NCI-H146 treated with DMSO at 0.1 percent for 48 hours (cell line): ENCODE results near the gene ARHGEF38.
A peak's percentile ranks its signal among the peaks of the same experiment; 100 is the strongest.
"Not testable (repeated sequence)": the region's sequence is repeated elsewhere in the genome, so short reads cannot be mapped to it uniquely, and the experiment has no call there.

Experiments
- DNase-seq: peaks from one replicate; lab custom pipeline; 2025; ENCODE audit not compliant: unreplicated experiment; lab: John Stamatoyannopoulos, UW

ARHGEF38 gene

GRCh38 chr4:105650190-105650589 lies 97.8 kb downstream of the ARHGEF38 start:
- no peak for DNase-seq

DNA sequence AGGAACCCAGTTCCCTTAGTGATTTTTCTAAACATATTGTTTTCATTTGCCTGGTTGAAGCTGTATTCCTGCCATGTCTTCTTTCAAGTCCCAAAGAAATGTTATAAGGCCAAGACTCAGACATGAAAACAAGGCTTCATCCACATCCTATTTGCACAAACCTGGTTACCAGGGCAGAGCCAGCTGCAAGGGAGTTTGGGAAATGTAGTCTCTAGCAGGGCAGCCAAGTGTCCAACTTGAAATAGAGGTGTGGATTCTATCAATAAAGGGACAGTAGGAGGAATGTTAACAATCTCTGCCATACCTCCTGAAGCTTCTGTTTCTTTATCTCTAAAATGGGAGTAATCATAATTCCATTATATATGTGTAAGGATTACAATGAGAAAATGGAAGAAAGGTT lies 99.5 kb downstream of the ARHGEF38 start:
- DNase-seq: no peak

DNA sequence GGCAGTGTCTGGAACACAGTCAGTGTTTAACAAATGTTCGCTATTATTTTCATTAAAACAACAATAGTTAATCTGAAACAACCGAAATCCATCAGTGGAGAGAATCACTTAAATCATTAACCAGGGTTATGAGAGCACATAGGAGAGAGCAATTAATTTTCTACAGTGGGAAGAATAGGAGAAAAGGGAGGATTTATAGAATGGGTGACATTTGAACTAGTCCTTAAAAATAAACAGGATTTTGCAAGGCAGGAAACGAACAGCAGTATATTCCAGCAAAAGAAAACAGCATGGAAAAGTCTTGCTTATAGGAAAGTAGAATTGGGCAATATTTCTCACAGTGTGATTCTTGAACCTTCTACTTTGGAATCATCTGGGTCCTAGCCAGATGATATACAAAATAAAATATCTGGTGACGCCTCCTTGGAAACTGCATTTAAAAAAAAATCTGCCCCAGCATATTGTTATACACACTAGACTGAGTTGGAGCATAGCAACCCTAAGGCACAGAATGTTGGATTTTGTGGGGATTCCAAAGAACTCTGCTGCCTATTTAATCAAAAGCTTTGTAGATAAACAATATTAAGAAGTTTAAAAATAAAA lies 100.0 kb downstream of the ARHGEF38 start:
- no peak for DNase-seq

- no peak for DNase-seq
These were observed 104.8 kb downstream of the ARHGEF38 start for GRCh38 chr4:105657117-105657765.

GRCh38 chr4:105659190-105659589 lies 106.8 kb downstream of the ARHGEF38 start:
- DNase-seq: no peak

DNA sequence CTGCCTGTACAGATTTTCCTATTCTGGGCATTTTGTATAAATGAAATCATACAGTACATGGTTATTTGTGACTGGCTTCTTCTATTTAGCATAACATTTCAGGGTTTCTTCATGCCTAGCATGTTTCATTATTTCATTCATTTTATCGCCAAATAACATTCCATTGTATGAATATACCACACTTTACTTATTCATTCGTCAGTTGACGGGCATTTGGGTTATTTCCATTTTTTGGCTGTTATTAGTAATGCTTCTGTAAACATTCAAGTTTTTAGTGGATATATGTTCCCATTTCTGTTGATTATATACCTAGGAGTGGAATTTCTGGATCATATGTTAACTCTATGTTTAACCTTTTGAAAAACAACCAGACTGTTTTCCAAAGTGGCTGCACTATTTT lies 108.6 kb downstream of the ARHGEF38 start:
- no peak for DNase-seq

DNA sequence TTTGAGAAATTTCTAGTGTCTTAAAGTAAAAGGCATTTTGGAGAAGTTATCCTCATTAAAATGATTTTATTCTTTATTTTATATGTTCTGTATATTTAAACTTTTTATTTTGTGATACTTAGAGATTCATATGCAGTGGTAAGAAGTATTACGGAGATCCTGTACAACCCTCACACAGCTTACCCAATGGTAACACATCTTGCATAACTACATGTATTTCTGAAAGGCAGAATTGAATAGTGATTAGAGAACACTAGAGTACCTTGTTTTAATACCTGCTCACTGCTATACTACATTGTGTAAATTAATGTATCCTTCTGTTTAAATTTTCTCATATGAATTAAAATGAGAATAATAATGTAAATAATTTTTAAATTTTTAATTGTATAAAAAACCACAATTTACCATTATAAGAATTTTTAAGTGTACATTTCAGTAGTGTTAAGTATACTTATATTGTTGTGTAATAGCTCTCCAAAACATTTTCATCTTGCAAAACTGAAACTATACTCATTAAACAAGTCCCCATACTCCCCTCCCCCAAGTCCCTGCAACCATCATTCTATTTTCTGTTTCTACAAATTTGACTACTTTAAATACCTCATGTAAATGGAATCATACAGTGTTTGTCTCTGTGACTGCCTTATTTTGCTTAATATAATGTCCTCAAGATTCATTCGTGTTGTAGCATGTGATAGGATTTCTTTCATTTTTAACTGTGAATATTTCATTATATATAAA lies 110.7 kb downstream of the ARHGEF38 start:
- DNase-seq: no peak

- DNase-seq: no peak
These were observed 114.3 kb downstream of the ARHGEF38 start for GRCh38 chr4:105666693-105667092.

DNA sequence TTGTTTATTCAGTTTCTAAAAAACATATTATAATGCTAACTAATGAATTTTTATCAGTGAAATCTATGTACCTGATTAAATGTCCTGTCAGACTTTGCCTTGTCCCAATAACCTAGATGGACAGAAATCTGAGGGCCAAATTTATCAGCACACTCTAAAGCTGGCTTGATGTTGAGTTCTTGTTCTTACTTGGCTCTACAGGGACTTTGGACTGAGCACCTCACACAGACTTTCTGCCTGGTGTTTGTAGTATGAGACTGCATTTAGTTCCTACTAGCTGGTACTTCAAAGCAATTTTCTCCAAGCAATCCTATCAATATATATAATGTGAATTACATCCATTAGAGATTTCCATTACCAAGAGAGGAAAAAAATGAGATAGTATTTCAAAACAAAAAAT lies 118.3 kb downstream of the ARHGEF38 start:
- DNase-seq: no peak

DNA sequence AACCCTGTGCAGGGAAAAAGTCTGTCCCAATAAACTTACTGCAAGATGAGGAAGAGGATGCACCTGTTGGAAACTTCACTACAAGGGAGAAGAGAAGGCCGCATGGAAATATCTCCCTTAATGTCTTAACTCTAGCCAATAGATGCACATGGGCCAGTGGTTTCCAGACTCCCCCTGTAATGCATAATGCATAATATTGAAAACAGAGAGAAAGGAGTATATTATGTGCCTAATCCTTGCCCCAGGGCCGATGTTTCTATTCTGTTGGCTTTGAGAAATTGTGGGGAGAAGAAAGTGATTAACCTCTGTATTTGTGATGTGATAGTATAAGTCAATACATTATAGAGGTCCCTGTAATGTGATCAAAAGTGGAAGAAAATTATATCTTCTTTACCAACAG lies 118.9 kb downstream of the ARHGEF38 start:
- no peak for DNase-seq

DNA sequence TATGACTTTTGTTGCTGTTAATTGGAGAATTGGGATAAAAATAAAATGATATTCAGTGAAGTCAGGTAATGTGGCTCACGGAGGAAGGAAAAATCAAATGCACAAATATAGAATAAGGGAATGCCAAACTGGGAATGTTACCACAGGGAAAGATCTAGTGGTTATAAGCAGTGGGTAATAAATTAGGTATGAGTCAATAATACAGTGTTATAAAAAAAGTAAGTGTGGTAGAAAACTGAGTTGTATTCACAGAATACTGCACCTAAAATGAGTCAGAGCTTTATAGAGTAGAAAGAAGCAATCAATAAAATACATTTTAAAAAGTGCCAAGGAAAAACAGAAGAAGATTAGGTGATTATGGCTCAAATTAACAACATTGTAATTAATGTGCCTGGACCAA lies 121.6 kb downstream of the ARHGEF38 start:
- no peak for DNase-seq

- DNase-seq: no peak
These were observed 125.3 kb downstream of the ARHGEF38 start for GRCh38 chr4:105677709-105678108.

DNA sequence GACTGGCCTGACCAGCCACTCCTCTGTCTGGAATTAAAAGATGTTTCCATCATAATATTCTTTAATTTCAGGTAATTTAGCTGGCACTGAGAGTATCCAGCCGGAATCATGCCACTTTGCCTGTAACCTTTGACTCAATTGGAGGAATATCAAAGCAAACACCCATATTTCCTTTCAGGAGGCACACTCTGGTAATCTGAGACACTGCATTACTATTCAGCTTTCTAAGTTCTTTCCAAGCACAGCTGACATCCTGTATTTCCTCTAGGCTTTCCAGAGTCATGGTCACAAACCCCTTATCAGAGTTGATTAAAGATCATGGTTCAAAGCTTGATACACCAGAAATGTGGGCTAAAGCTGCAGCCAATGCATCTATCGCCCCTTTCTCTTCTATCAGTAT lies 126.8 kb downstream of the ARHGEF38 start:
- no peak for DNase-seq

GRCh38 chr4:105683038-105683437 lies 130.6 kb downstream of the ARHGEF38 start:
- DNase-seq: no peak

DNA sequence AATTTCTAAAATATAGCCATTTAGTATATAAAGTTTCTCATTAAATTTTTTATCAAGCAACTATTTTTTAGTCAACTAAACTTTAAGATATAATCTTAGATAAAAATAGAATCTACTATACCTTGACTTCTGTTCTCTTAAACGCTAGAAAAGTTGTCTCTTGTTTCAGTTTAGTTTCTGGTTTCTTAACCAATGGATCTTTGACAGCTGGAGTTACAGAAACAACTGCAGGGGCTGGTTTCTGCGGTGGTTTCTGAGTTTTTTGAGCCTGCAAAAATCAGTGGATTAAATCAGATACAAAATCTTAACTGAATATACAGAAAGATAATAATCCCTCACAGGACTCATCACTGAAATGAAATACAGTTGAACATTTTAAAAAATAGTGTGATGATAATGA lies 134.2 kb downstream of the ARHGEF38 start:
- no peak for DNase-seq

DNA sequence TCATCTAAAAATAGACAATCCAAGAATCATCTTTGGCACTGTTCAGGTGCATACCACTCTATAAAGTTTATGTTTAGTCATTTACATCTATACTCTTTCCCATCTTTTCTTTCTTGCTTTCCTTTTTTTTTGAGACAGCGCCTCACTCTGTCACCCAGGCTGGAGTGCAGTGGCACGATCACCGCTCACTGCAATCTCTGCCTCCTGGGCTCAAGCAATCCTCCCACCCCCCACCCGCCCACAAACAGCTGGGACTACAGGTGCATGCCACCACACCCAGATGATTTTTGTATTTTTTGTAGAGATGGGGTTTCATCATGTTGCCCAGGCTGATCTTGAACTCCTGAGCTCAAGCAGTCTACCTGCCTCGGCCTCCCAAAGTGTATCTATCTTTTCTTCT lies 142.4 kb downstream of the ARHGEF38 start:
- not testable (repeated sequence) for DNase-seq

DNA sequence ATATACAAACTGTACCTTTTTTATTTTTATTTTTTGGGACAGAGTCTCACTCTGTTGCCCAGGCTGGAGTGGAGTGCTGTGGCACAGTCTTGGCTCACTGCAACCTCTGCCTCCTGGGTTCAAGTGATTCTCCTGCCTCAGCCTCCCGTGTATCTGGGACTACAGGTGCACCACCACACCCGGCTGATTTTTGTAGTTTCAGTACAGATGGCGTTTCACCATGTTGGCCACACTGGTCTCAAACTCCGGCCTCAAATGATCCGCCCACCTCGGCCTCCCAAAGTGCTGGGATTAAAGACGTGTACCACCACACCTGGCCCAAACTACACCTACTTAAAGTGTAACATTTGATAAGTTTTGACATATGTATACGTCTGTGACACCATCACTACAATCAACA lies 143.4 kb downstream of the ARHGEF38 start:
- DNase-seq: not testable (repeated sequence)

- no peak for DNase-seq
These were observed 146.2 kb downstream of the ARHGEF38 start for GRCh38 chr4:105698607-105699006.

- DNase-seq: no peak
These were observed 155.4 kb downstream of the ARHGEF38 start for GRCh38 chr4:105707782-105708180.

GRCh38 chr4:105708181-105709080 lies 156.0 kb downstream of the ARHGEF38 start, which contains the start of the genes GSTCD and INTS12:
GSTCD (plus strand) TSS chr4:105708784; CDS start chr4:105717614, 8,830 bp downstream.
INTS12 (minus strand) TSS chr4:105708689; CDS start chr4:105700005, 8,684 bp downstream.
- peak; percentile 14 for DNase-seq

DNA sequence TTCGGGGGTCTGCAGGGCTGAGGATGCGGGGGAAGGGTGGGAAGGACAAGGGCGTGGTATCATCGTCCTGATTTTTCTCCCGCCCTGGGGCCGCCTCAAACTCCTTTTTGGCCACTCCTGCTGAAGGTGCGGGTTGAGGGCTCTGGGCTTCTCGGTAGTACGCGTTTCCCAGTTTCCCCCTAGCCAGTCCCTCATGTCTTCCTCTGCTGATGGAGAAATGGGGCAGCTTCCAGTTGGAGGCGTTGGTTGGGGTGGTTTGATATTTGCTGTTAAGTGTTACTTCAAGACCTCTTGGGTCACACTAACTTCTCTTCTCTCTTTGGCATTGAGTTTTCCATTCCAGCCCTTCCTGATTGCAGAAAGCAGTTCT lies 156.6 kb downstream of the ARHGEF38 start:
- no peak for DNase-seq
